GM19452 (cell line): ENCODE data around the gene TNFRSF12A.

Source experiments
- ATAC-seq: cut with Tn5 transposase; IDR thresholded peaks from one replicate; pipeline ENCODE4 v1.9.1; 2021; ENCODE audit not compliant: unreplicated experiment

The TNFRSF12A gene

GRCh38 chr16:3010510-3010909 is 9.7 kb upstream of the TNFRSF12A start:
- no peak for ATAC-seq

- no peak for ATAC-seq
These were observed 7.9 kb upstream of the TNFRSF12A start for GRCh38 chr16:3012246-3012645.

- ATAC-seq = no peak
These were observed 7.2 kb upstream of the TNFRSF12A start, which contains the start of gene CLDN9 for GRCh38 chr16:3012828-3013420. CLDN9 (plus strand) TSS chr16:3012923; CDS start chr16:3013363, 440 bp downstream.

- no peak for ATAC-seq
These were observed 6.6 kb upstream of the TNFRSF12A start for GRCh38 chr16:3013491-3013951.

GRCh38 chr16:3013998-3014690 is 6.0 kb upstream of the TNFRSF12A start:
- ATAC-seq = no peak

GRCh38 chr16:3014971-3015370 is 5.2 kb upstream of the TNFRSF12A start:
- no peak for ATAC-seq

- no peak for ATAC-seq
These were observed 4.2 kb upstream of the TNFRSF12A start for GRCh38 chr16:3015865-3016521.

GRCh38 chr16:3017344-3017743 is 2.8 kb upstream of the TNFRSF12A start:
- ATAC-seq = no peak

- no peak for ATAC-seq
These were observed 2.2 kb upstream of the TNFRSF12A start, which contains the start of gene CLDN6 for GRCh38 chr16:3017794-3018506. CLDN6 (minus strand) TSS chr16:3018183; CDS start chr16:3016021, 2,162 bp downstream.

- no peak for ATAC-seq
These were observed 448 bp upstream of the TNFRSF12A start for GRCh38 chr16:3019594-3020246.

GRCh38 chr16:3020604-3021448 is 658 bp downstream of the TNFRSF12A start:
- no peak for ATAC-seq

GRCh38 chr16:3021449-3022207 is 1.5 kb downstream of the TNFRSF12A start:
- no peak for ATAC-seq

GRCh38 chr16:3022208-3022683 is 2.1 kb downstream of the TNFRSF12A start:
- ATAC-seq = no peak

- ATAC-seq = no peak
These were observed 2.7 kb downstream of the TNFRSF12A start for GRCh38 chr16:3022684-3023414.

GRCh38 chr16:3023415-3023668 is 3.2 kb downstream of the TNFRSF12A start:
- ATAC-seq = no peak

GRCh38 chr16:3023669-3024478 is 3.7 kb downstream of the TNFRSF12A start, which contains the start of the genes HCFC1R1 and THOC6:
HCFC1R1 (minus strand) TSS chr16:3023942; CDS start chr16:3023941, 1 bp downstream.
THOC6 (plus strand) TSS chr16:3024035; CDS start chr16:3024327, 292 bp downstream.
- peak; percentile 70 for ATAC-seq
